Measurements from ENCODE around the gene WWOX.

The WWOX gene

DNA sequence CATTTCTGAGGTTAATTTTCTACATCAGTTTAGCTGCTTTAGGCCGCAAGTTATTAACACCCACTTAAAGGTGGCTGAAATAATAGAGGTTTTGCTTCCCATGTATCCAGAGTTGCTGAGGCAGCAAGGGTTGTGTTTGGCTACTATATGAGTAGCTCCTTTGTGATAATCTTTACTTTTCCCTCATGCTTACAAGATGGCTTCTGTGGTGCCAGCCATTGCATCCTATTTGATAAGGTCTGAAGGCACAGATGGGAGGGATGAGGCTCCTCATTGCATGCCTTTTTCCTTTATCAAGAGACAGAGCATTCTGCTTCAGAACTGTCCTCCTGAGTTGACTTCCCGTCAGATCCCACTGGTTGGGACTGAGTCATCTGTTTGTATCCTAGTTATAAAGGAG is 340.2 kb downstream of the WWOX start:
- DNase-seq (ENCODE audit: low read depth) = no peak

DNA sequence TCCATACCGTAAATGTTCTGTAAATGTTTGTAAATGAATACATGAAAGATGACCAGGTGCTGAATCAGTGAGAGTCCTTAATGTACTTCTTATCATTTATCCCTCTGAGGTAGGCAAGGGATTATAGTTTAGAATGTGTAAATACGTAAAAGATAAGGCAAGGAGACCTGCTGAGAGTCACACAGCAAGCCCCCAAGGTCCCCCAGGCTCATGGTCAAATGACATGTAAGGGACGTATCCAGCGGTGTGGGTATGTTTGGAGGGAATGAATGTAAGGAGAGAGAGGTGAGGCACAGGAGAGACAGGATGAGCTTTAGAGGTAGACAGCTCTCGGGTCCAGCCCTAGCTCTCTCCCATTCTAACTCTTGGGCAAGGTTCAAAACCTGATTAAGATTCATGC is 341.8 kb downstream of the WWOX start:
- no peak for DNase-seq (ENCODE audit: low read depth)

- DNase-seq (ENCODE audit: low read depth) = no peak
Measured at GRCh38 chr16:78443542-78444364, 344.3 kb downstream of the WWOX start.

- DNase-seq (ENCODE audit: low read depth) = no peak
Measured at GRCh38 chr16:78445818-78446217, 346.4 kb downstream of the WWOX start.

DNA sequence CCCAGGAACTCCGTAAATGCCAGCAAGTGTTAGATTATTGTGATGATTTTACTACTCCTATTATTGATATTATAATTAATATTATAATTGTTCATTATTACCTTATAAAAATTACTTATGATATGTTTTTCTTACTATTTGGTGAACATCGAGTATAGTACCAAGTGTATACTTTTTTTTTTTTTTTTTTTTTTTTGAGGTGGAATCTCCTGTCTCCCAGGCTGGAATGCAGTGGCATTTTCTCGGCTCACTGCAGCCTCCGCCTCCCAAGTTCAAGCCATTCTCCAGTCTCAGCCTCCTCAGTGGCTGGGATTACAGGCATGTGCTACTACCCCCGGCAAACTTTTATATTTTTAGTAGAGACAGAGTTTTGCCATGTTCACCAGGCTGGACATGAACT is 347.0 kb downstream of the WWOX start:
- DNase-seq (ENCODE audit: low read depth) = no peak

- no peak for DNase-seq (ENCODE audit: low read depth)
Measured at GRCh38 chr16:78446992-78447563, 347.6 kb downstream of the WWOX start.

GRCh38 chr16:78448658-78449271 is 349.3 kb downstream of the WWOX start:
- no peak for DNase-seq (ENCODE audit: low read depth)

DNA sequence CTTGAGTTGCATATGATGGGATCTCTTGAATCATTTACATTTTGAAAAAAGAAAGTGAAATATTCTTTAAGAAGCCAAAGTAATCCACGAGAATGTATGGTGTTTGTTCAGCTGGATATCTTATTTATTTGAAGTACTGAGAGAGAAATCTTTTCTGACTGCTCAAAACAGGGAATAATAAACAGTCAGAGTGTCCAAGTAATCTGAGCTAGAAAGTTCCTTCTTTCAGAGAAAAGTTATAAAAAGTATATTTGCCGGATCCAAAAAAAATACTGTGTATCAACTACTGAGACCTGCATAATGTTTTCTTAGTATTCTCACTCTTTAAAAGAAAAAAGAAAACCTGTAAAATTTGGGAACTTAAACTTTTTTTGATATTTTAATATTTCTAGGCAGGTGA is 350.8 kb downstream of the WWOX start:
- no peak for DNase-seq (ENCODE audit: low read depth)

- no peak for DNase-seq (ENCODE audit: low read depth)
Measured at GRCh38 chr16:78452025-78452555, 352.6 kb downstream of the WWOX start.

DNA sequence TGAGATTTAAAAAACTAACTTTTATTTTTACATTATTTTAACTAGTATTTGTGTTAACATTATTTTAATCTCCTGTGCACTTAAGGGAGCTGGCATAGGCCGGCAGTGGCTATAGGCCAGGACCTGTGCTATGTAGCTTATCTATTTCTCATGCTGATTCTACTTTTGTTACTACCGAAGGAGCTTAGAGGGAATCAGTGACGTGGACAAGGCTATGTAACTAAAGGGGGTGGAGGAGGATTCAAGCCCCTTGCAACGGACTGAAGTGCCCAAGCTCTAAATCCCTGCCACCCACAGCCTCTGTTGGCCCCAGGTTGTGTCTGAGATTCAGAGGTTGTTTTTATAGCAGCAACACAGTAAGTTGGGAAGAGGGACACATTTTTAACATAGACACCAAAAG is 356.4 kb downstream of the WWOX start:
- no peak for DNase-seq (ENCODE audit: low read depth)

- DNase-seq (ENCODE audit: low read depth) = no peak
Measured at GRCh38 chr16:78458588-78458987, 359.1 kb downstream of the WWOX start.

GRCh38 chr16:78460428-78460827 is 361.0 kb downstream of the WWOX start:
- no peak for DNase-seq (ENCODE audit: low read depth)

GRCh38 chr16:78461087-78461486 is 361.6 kb downstream of the WWOX start:
- no peak for DNase-seq (ENCODE audit: low read depth)

DNA sequence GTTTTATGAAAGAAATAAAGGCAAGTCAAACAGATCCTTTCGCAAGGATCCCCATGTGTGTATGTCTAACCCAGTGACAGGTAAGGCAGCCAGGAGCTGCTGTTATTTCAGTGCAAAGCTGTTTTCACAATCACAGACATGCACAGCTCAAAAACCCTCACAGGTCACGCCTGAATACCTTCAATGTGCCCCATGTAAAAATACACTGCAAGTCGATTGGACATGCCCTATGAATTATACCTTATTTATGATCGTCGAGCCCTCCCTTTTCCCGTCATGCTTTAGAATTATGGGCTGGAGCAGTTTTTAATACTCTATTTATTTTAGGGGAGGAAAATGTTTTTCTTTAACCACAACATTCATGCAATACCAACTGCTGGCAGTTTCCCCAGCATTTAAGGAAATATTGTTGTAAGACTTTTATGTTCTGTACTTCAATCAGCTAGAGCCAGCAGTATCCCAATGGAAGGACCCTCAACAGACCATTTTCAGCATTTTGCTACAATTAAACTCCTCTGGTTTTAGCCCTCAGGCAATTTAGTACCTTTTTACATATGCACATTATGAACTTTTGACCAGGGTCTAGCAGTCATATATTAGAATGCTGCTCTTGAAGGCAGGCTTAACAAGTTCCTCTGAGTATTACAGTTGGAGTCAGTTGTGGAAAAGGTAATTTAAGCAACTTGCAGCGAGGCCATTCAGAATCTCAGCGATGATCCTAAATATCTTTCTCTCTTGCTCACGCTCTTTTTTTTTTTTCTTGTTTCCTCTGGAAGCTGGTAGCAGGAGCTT is 362.2 kb downstream of the WWOX start:
- no peak for DNase-seq (ENCODE audit: low read depth)

DNA sequence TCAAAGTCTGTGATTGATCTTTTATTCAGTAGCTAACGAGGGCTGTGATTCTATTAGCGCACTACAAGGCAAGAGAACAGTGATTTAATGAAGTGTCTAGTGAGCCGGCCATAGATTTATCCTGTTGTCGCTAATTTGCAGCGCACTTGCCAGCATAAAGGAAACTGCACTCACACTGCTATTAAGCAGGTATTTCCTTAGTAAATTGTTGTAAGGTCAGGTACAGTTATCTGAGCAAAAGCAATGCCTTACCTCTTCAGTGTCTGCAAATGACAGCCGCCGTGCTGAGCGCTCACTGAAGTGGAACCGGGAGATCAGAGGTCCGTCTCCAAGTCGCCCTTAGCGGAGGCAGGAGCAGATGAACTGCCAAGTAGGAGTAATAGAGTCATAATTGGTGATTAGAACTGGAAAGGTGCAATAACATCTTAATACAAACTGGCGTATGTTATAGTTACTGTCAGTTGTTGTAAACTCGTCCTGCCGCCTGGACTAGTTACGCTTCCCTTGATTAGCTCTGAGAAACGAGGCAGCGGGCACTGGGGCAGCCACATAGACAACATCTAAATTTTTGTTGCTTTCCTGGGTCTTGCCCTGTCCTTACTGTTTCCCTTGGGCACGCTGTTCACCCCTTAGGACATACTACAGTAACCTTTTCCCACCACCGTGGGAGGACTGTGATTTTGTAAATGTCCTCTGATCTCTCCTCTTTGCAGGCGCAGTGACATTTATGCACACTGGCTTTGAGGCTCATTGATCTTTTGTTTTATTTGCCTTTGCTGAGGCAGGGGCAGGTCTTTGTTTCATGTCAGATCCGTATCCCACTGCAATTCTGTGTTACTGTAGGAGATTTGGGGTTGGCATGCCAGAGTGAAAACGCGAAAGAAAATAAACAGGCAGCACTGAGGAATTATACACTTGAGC is 363.1 kb downstream of the WWOX start:
- no peak for DNase-seq (ENCODE audit: low read depth)

- DNase-seq (ENCODE audit: low read depth) = no peak
Measured at GRCh38 chr16:78463591-78463990, 364.1 kb downstream of the WWOX start.

DNA sequence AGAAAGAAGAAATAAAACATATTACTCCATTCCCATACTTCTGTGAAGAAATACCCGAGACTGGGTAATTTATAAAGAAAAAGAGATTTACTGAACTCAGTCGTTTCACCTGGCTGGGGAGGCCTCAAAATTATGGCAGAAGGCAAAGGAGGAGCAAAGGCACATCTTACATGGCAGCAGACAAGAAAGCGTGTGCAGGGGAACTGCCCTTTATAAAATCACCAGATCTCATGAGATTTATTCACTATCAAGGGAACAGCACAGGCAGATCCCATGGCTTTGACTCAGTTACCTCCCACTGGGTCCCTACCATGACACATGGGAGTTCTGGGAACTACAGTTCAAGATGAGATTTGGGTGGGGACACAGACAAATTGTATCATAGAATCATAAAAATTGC is 365.4 kb downstream of the WWOX start:
- DNase-seq (ENCODE audit: low read depth) = no peak

DNA sequence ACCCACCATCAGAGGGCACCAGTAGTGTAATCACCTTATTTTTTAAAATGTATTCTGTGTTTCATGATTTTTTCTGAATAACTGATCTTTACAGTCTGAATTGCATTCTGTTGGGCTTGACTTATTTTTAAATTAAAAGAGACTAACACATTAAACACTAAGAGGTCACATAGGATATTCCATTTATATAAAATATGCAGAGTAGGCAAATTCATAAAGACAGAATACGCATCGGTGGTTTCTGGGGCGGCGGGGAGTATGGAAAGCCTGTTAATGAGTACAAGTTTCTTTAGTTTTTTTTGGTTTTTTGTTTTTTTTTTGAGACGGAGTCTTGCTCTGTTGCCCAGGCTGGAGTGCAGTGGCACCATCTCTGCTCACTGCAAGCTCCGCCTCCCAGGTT is 366.3 kb downstream of the WWOX start:
- no peak for DNase-seq (ENCODE audit: low read depth)

- DNase-seq (ENCODE audit: low read depth) = no peak
Measured at GRCh38 chr16:78469787-78470186, 370.3 kb downstream of the WWOX start.

- no peak for DNase-seq (ENCODE audit: low read depth)
Measured at GRCh38 chr16:78473031-78473699, 373.7 kb downstream of the WWOX start.

- DNase-seq (ENCODE audit: low read depth) = no peak
Measured at GRCh38 chr16:78474762-78475161, 375.3 kb downstream of the WWOX start.
